Heart left ventricle (tissue), 16 donors: Measurements from ENCODE around the gene MAP3K9. TPM values are rescaled to one million over a fixed set of nuclear protein-coding genes. Genes with fewer than 3 reads are reported as not detected.
"Not testable (repeated sequence)": the region's sequence is repeated elsewhere in the genome, so short reads cannot be mapped to it uniquely, and the experiment has no call there.

ENCODE experiments used
- ATAC-seq, 4 donors: fragments of 200-7000 bp; cut with Tn5 transposase; one replicate each; pipeline ENCODE4 v1.9.1; 2020 to 2022; ENCODE audit warnings: moderate library complexity in 4 of 4, mild to moderate bottlenecking in 3 of 4, moderate number of reproducible peaks in 1 of 4
- DNase-seq, 5 donors: peaks; one replicate each; pipeline ENCODE4 v3.0.0-alpha.2; 2020
- H3K27ac ChIP-seq, 12 donors: fragments of 200-600 bp; sonication (generic) in 4 of 12; one replicate each; pipeline versions ENCODE4 v1.5.0 to v1.8.0; 2016 to 2022; ENCODE audit warnings: mild to moderate bottlenecking in 2 of 12
- H3K27me3 ChIP-seq, 9 donors: fragments of 200-600 bp; sonication (generic) in 2 of 9; one replicate each; pipeline versions ENCODE4 v1.5.1 to v1.8.0; 2016 to 2022; ENCODE audit warnings: mild to moderate bottlenecking in 3 of 9
- H3K36me3 ChIP-seq, 9 donors: fragments of 200-600 bp; sonication (generic) in 2 of 9; one replicate each; pipeline versions ENCODE4 v1.5.0 to v1.8.0; 2018 to 2022; ENCODE audit warnings: mild to moderate bottlenecking in 2 of 9
- H3K4me1 ChIP-seq, 12 donors: fragments of 200-600 bp; sonication (generic) in 4 of 12; one replicate each; pipeline versions ENCODE4 v1.5.0 to v1.8.0; 2016 to 2022; ENCODE audit warnings: mild to moderate bottlenecking in 3 of 12
- H3K4me3 ChIP-seq, 12 donors: fragments of 200-600 bp; sonication (generic) in 4 of 12; one replicate each; pipeline versions ENCODE4 v1.5.0 to v1.8.0; 2017 to 2022; ENCODE audit warnings: mild to moderate bottlenecking in 9 of 12, moderate library complexity in 4 of 12
- H3K9me3 ChIP-seq, 12 donors: fragments of 200-600 bp; sonication (generic) in 4 of 12; one replicate each; pipeline versions ENCODE4 v1.5.0 to v1.8.0; 2016 to 2022; ENCODE audit warnings: mild to moderate bottlenecking in 1 of 12
- POLR2A ChIP-seq, 2 donors: fragments of 450-650 bp; IDR thresholded peaks; one replicate each; pipeline ENCODE4 v1.6.1; 2017; ENCODE audit warnings: antibody characterized with exemption in 2 of 2, mild to moderate bottlenecking in 2 of 2, moderate library complexity in 2 of 2
- WGBS, 4 donors: extraction: QIAGEN DNeasy Blood & Tissue Kit in 2 of 4; methylation state at CpG; one replicate each; pipeline versions ENCODE4 v1.1.5 to v1.1.7; 2013 to 2018; 5-methylcytosine and 5-hydroxymethylcytosine counted together
- intact Hi-C, 10 donors: fragments of 100-400 bp; cut with DNase I; formaldehyde crosslinking; loops; one replicate each; pipeline versions ENCODE4 v1.11.1 to v1.14.2; 2022
- polyA plus RNA-seq, 2 donors: library from polyadenylated mRNA; stranded (reverse); fragments of 200-250 nt; gene quantifications; one replicate each; pipeline ENCODE4 v1.2.3, GENCODE V29; 2013
- total RNA-seq, 9 donors: library from RNA; depleted of rRNA in 2 of 9; stranded (reverse); fragments of >200 nt in 2 of 9; fragmentation: NEBNext Ultra II Directional in 3 of 9; extraction: Animal tissue kit (Norgen Biotek cat#: 25700) in 3 of 9; gene quantifications; one replicate each; pipeline versions ENCODE4 v1.1.0 to v1.2.4, GENCODE V29; 2016 to 2023
- TF ChIP-seq, protein P1 (sequence below), 12 donors: fragments of 200-600 bp; sonication (generic) in 4 of 12; IDR thresholded peaks; one replicate each; pipeline versions ENCODE4 v1.5.0 to v1.8.0; 2018 to 2022; ENCODE audit warnings: antibody characterized with exemption in 12 of 12, mild to moderate bottlenecking in 5 of 12
- donor health status: ischemic (EF 13 %, LVEDD 7.1; RV severe dilation, severe dysfunction).
- donor health status: healthy with polysubstance abuse.
- donor health status: DM: no; HTN: yes; CAD: no.
- donor health status: DM: no; HTN: no; CAD: no.
- donor health status: ischemic (EF 25% LVEDD 6.9; RV normal size, moderate dysfunction).
- donor health status: ischemic (EF 25% LVEDD 5.7; RV mildly dilated, moderate dysfunction).
- donor health status: healthy.
- donor health status: DM: yes; HTN: yes; CAD: no.
- donor health status: ischemic (EF 35%, LVEDD 5.7; RV mildly dilated, moderate dysfunction).
- donor health status: nonischemic (EF 11% LVEDD 7.7; RV severe dilation, severe dysfunction).
- donor health status: DM: yes; HTN: yes; CAD: no.
- donor health status: PGD.
- donor health status: ischemic (EF 29% LVEDD 5.4; RV normal size, mild dysfunction).
- donor health status: nonischemic (EF 23%, LVEDD 6.1; RV moderate dilation, normal function).

MAP3K9 gene
- total and polyA plus RNA-seq, 11 donors, result 0.91 to 3.8 (median 1.7) TPM

DNA sequence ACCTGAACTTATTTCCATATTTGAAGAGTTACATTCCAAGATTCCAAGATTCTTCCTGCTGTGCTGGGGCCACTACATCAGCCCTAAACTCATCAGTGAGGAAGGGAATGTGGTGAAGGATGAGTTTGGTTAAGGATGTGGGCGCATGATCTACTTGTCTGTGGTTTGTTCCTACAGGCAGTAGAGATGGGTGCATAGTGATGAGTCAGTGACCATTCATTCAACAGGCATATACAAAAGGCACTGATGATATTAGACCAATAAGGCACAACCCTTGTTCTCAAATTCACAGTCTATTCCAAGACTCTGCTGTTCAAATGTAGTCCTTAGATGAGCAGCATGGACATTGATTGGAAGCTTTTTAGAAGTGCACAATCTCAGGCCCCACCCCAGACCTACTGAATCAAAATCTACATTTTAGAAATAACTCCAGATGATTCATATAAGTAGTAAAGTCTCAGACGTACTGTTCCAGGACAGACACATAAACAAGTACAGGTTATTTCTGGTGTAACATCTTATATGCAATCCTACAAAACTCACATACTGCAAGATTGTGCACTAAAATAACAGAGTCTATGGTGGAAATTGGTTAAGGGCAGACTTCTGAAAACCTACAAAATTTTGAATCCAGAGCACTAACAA, 47.7 kb upstream of the MAP3K9 start:
- H3K36me3 ChIP-seq, result no peaks in the 10 kb centered on the region
- H3K4me1 ChIP-seq, result no peaks in the 10 kb centered on the region
- intact Hi-C loops, result no loop called here
- ATAC-seq (no peak), DNase-seq (no peak)
- H3K27ac ChIP-seq, result no peak overlapping the region
- H3K4me3 ChIP-seq, result no peak overlapping the region
- no peaks in the 10 kb centered on the region for H3K27me3 ChIP-seq
- H3K9me3 ChIP-seq, result no peaks in the 10 kb centered on the region
- TF ChIP-seq, protein P1, sequence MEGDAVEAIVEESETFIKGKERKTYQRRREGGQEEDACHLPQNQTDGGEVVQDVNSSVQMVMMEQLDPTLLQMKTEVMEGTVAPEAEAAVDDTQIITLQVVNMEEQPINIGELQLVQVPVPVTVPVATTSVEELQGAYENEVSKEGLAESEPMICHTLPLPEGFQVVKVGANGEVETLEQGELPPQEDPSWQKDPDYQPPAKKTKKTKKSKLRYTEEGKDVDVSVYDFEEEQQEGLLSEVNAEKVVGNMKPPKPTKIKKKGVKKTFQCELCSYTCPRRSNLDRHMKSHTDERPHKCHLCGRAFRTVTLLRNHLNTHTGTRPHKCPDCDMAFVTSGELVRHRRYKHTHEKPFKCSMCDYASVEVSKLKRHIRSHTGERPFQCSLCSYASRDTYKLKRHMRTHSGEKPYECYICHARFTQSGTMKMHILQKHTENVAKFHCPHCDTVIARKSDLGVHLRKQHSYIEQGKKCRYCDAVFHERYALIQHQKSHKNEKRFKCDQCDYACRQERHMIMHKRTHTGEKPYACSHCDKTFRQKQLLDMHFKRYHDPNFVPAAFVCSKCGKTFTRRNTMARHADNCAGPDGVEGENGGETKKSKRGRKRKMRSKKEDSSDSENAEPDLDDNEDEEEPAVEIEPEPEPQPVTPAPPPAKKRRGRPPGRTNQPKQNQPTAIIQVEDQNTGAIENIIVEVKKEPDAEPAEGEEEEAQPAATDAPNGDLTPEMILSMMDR (IDR thresholded peaks at IDR 0.05), result no peak
- TF ChIP-seq POLR2A (IDR thresholded peaks at IDR 0.05), result no peak
- 81 to 90% (median 87%) methylated on average over 2 of the region's 2 CpGs for WGBS, 4 donors

DNA sequence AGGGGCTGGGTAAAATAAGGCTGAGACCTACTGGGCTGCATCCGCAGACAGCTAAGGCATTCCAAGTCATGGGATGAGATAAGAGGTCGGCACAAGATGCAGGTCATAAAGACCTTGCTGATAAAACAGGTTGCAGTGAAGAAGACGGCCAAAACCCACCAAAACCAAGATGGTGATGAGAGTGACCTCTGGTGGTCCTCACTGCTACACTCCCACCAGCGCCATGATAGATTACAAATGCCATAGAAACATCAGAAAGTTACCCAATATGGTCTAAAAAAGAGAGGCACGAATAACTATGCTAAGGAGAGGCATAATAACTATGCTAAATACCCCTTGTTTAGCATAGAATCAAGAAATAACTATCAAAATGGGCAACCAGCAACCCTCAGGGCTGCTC, 46.2 kb upstream of the MAP3K9 start:
- intact Hi-C loops, result no loop called here
- H3K9me3 ChIP-seq, result no peaks in the 10 kb centered on the region
- H3K27ac ChIP-seq, result no peak overlapping the region
- no peaks in the 10 kb centered on the region for H3K4me1 ChIP-seq
- no peaks in the 10 kb centered on the region for H3K36me3 ChIP-seq
- DNase-seq, result no peak
- H3K4me3 ChIP-seq, result no peak overlapping the region
- no peaks in the 10 kb centered on the region for H3K27me3 ChIP-seq
- ATAC-seq, result no peak
- 55 to 63% (median 57%) methylated on average over 5 of the region's 5 CpGs for WGBS, 4 donors
- no peak for TF ChIP-seq POLR2A (IDR thresholded peaks at IDR 0.05)
- TF ChIP-seq, protein P1 (IDR thresholded peaks at IDR 0.05), result peak in 1 of 12 donors; percentile 18

GRCh38 chr14:70853658-70854057, 44.3 kb upstream of the MAP3K9 start:
- ATAC-seq, H3K36me3 ChIP-seq, H3K27me3 ChIP-seq, H3K9me3 ChIP-seq, DNase-seq, H3K27ac ChIP-seq, H3K4me1 ChIP-seq, intact Hi-C loops, H3K4me3 ChIP-seq: not testable (repeated sequence)
- 76 to 95% (median 86%) methylated on average over 3 of the region's 3 CpGs for WGBS, 4 donors

- Histone ChIP-seq H3K36me3 (no peaks in the 10 kb centered on the region), H3K4me3 (no peak overlapping the region), H3K27ac (no peak overlapping the region), H3K9me3 (no peaks in the 10 kb centered on the region), H3K27me3 (no peaks in the 10 kb centered on the region), H3K4me1 (peaks cover 0 to 12% (median under 1%) of the 10 kb centered on the region in 12 donors)
- ATAC-seq, result no peak
- WGBS, 4 donors, result 90 to 97% (median 91%) methylated on average over 3 of the region's 3 CpGs
- no peak for DNase-seq
- TF ChIP-seq, protein P1 (IDR thresholded peaks at IDR 0.05), result no peak
- no peak for TF ChIP-seq POLR2A (IDR thresholded peaks at IDR 0.05)
- intact Hi-C loops, result no loop called here
These were observed 38.2 kb upstream of the MAP3K9 start for GRCh38 chr14:70847406-70848090.
